Kidney tubule cell (primary cell): Measurements from ENCODE around the gene AHDC1.
"Not testable (repeated sequence)": the region's sequence is repeated elsewhere in the genome, so short reads cannot be mapped to it uniquely, and the experiment has no call there.

Experiments
- DNase-seq: peaks from one replicate; pipeline ENCODE4 v3.0.0-alpha.2; 2018; ENCODE audit warnings: low spot score

Gene AHDC1

DNA sequence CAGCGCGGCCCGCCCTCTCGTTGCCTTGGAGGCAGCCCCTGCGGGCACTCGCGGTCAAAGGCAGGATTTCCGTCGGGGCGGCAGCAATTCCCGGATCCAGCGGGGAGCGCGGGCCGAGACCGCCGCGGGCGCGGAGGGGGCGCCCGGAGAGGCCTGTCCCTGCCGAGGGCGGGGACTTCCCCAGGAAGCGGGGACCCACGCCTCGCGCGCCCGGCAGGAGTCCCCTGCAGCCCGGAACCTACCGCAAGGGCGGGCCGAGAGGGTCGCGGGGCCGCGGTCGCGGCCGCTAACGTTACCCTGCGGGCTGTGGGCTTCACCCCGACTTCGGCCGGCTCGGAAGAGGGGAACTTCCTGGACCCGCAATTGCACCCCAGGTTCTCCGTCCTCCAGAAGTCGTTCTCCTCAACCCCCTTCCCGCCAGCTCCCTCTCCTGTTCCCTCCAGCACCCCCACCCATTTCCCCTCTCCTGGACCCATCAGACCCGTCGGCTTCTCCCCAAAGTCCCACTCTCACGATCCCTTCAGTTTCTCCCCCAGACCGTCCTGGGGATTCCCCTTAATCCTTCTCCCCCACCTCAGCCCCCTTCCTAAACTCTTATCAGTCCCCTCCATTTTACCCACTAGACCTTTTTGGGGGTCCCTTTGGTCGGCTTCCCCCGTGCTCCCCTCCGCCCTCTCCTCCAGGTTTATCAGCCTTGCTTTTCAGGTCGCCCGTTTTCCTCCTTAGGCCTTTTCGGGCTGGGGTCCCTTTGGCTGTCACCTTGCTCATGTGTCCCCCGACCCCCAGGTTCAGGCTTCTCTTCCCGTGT, 30.4 kb upstream of the AHDC1 start:
- no peak for DNase-seq

DNA sequence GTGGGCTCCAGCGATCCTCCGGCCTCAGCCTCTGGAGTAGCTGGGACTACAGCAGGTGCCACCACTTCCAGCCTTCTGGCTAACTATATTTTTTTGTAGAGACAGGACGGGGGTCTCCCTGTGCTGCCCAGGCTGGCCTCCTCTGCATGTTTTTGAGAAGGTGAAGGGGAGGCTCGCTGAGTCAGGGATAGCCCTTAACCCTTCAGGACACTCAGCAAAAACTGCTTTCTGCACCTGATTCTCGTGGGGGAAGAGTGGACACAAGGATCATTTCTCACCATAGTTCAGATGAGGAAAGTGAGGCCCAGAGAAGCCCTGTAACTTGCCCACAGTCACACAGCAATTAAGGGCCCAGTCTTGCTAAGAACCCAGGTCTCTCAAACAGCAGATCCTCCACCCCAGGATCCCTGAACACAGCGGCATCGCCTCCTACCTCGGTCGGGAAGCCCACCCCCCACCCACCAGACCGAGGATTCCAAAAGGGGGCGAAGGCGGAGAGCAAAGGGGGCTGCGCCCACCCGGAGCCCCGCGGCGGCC, 29.8 kb upstream of the AHDC1 start:
- DNase-seq = no peak

DNA sequence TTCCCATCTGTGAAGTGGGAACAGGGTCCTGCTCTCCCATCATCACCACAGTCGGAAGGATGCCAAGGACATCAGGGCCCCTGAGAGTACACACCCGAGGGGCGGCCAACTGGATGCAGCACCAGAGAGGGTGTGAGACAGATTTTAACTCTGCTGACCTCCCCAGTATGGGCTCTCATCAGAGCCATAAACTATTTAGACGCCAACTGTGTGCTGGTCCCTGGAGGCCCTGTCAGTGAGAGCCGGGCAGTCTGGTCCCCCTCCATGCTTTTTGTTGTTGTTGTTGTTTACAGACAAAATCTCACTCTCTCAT, 29.3 kb upstream of the AHDC1 start:
- no peak for DNase-seq

DNA sequence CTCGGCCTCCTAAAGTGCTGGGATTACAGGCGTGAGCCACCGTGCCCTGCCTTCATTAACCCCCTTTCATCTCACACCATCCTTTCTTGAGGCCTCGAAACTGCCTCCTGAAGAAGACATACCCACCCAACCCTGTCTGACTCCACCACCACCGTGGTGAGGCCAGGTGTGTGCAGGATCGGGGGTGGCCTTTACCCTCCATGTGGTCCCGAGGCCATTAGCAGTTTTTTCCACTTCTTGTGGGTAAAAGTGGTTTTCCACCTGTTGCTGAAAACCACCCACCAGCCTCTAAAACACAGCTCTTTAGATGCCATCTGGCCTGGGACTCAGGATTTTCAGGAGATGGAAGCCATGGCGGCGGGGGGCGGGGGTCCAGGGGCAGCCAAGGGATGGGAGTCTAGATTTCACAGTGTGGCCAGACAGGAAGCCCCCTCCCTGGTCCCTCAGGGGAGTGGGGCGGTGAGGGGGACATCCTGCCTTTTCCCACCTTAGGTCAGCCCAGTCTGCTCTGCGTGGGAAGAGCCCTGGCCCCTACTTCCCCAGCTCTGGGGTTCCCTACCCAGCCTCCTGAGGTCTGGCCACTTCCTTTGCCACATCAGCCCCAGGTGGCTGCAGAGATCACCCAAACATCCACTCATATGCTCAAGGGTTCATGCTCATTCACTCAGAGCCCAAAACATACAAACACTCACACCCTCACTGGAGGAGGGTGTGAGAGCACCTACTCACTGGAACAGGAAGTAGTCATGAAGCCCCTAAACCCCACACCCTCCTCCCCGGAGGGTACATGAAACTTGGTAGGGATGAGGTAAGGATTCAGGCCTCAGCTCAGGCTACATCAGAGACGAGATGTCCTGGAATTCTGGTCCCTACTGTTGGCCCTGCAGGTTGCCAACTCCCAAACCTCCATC, 28.7 kb upstream of the AHDC1 start:
- no peak for DNase-seq

DNA sequence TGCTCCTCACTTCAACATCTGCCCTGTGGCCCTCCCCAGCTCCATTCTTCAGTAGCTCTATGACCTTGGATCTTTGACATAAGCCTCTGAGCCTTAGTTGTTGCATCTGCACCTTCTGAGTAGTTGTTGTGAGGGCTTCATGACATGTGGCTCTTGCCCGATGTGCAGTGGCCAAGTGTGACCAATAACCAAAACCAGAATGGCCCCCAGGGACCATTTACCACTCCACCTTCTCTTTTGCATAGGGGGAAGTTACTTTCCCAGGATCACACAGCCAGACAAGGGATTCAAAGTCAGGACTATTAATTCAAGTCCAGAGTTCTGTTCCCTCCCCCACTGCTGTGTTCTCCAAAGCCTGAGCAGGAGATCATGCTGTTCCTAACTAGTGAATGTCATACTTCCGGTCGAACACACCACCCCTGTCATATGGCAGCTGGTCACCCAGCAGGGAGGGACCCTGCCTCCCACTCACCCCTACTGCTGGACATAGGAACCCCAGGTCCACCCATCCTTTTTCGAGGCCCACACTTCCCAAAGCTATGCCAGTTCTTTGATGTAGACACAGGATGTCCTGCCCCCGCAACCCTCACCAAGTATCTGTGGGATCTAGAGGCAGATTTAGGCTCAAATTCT, 27.0 kb upstream of the AHDC1 start:
- no peak for DNase-seq

DNA sequence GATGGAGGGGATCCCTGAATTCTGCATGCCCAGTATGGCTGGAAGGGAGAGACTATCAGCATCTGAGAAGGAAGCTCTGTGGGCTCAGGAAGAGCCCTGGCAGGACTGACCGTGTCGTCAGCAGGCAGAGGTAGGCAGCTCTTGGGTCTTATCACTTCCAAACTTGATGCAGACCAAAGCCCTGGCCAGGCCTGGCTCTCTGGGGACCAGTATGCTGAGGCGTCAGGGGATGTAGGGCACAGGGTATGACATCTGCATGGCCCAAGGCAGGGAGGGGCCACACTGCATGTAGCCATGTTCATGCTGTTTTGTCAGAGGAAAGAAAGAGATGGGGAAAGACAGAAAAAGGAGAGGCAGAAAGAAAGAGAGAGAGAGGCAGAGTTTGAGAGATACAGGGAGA, 24.8 kb upstream of the AHDC1 start:
- DNase-seq = no peak

DNA sequence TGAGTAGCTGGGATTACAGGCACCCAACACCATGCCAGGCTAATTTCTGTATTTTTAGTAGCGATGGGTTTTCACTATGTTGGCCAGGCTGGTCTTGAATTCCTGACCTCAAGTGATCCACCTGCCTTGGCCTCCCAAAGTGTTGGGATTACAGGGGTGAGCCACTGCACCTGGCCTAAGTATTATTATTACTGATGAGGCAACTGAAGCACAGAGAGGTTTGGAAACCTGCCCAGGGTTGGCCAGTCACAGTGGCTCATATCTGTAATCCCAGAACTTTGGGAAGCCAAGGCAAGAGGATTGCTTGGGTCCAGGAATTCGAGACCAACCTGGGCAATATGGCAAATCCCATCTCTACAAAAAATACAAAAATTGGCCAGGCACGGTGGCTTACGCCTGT, 23.8 kb upstream of the AHDC1 start:
- not testable (repeated sequence) for DNase-seq

DNA sequence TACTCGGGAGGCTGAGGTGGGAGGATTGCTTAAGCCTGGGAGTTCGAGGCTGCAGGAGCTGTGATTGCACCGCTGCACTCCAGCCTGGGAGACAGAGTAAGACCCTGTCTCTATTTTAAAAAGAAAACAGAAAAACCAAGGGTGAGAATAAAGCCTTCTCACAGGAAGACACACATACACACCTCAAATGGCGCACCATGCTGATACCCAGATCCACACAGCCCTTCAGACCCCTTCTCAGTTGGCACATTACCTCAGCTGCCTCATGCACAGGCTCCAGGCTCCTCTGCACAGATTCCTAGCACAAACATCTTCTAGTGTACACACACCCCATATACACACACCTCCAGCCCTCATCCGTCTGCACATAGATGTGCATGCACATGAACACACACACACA, 23.1 kb upstream of the AHDC1 start:
- no peak for DNase-seq

DNA sequence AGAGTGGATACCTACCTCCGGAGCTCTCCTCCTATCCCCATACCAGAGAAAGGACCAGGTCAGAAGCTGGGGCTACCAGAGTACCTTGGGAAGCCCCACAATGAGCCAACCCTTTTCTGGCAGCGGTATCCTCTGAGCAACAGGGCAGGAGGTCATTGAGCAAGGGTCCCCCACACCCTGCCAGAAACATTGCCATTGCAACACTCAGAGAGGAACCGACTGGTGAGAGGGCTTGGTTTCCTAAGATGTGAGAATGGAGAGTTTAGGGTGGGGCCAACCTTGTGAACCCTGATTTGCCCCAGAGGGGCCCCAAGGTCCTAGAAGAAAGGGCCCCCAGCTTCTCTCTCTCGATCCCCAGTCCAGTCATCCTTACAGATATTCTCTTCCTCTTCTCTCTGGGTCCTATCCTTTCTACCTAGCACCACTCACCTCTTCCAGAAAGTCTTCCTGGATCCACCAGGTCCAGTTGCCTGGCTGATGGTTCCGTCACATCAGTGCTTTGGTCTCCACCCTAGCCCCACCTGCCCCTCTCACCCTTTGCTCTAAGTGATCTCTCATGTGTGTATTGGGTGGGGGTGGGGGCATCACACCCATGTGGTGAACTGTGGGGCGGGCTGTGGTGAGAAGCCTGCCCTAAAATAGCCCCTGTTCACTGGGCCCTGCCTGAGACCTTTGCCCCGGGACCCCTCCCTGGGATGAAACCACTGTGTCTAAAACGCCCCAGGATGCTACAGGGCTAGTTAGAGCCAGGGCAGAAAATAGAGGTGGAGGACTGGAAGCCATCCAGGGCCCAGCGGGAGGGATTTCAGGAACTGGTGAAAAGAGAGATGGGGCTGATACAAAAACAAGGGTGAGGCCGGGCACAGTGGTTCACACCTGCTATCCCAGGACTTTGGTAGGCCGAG, 22.3 kb upstream of the AHDC1 start:
- DNase-seq = no peak

DNA sequence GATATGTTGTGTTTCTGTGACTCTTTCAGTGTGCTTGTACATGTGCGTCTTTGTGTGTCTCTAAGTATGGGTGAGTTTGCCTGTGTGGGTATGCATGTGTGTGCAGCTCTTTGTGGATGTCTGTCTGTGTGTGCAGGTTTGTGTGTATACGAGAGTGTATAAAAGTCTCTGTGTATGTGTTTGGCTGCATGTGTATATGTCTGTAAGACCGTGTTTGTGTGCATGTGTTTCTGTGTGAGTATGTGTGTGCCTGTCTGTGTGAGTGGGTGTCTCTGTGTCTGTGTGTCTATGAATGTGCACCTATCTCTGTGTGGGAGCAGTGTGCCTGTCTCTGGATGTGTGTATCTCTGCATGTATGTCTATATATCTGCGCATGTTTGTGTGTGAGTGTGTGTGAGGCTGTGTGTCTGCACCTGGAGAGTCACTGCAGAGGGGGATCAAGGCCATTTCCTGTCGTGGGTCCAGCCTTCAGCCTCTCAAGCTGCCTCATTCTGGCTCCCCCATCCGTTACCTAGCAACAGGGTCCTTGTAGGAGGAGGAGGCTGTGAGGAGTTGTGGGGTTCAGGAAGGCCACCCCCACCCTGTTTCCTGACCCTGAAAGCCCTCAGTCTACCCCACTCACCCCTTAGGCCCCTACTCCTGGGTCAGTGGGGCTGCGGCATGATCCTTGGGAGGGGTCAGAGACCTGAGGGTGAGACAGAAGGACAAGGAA, 20.7 kb upstream of the AHDC1 start:
- DNase-seq = no peak

DNA sequence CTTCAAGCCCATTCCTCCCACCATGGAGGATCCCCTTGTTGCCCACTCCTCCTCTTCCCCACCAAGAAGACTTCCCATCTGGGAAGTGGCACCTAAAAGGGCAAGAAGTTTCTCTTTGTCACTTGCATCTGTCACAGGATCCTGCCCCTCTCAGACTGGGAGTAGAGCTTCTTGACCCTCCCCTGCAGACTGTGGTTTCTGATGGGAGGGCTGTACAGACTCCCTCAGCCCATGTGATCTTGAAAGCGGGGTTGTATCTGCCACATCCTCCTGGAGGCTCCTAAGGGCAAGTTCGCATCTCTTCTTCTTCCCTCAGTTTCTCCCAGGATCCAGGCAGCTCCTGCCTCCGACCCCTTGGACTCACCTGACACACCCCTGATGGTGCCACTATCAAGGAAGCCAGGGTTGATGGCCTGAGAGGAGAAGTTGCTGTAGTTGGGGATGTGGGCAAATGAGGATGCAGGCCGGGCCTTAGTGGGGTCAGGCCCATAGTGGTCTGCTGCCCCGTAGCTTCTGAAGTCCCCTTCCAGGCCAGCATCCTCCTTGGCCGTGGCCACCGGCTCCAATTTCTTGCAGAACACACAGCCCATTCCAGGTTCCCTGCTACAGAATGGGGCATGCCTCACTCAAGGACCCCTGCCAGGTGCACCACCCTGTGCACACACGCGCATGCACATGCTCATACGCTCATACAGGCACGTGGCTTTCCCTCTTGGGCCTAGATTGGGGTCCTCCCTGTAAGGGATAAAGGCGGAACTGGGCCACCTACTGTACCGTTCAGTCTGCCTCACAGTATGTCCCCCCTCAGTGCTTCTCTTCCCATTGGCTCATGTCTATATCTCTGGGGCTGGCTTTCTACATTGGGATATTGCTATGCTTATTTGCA, 19.6 kb upstream of the AHDC1 start:
- no peak for DNase-seq

DNA sequence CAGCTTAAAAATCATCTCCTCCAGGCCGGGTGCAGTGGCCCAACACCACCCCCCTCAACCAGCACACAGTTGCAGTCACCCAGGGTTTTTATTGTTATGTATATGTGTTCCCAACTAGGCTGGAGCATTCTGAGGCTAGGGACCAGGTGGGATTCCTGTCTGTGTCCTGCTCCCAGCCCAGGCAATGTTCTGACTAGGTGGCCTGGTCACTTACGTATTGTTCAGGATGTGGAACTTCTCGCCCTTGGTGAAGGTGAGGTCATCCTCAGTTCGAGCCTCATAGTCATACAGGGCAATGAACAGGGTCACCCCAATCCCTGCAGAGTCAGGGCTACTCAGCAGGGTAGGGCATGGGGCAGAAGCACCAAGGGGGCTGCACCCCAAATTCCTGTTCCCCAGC, 18.9 kb upstream of the AHDC1 start:
- DNase-seq = no peak

DNA sequence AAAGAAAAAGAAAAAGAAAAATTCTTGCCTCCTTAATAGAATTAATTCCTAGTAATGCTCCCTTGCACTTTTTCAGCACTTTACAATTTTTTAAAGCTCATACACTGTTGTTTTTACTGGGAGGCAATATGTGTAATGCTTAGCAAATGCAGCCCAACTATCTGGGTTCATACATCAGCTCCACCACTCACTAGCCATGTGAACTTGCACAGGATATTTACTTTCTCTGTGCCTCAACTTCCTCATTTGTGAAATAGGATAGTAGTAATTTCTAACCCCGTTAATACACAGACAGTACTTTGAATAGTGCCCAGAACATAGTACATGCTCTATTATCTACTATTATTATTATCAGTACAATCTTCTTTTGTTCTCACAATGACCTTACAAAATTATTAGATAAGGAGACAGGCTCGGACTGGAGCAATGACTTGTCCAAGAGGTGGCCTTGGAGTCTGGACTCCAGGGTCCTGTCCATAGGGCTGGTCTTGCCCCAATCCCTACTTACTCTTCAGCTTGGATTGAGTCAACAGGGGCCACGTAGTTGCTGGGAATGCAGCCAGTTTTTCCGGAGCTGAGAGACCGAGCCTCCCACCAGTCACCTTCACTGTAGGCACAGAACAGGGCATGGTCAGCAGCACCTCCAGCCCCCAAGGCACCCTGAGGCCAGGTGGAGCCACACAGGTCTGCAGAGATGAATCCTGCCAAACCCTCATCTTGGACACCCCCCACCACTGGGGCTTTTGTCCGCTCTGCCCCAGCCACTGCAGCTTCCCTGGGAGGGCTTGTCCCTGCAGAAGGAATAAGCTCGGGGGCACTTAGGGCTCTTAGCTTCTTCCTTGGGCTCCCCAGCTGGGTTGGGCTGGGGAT, 17.3 kb upstream of the AHDC1 start:
- DNase-seq = no peak

DNA sequence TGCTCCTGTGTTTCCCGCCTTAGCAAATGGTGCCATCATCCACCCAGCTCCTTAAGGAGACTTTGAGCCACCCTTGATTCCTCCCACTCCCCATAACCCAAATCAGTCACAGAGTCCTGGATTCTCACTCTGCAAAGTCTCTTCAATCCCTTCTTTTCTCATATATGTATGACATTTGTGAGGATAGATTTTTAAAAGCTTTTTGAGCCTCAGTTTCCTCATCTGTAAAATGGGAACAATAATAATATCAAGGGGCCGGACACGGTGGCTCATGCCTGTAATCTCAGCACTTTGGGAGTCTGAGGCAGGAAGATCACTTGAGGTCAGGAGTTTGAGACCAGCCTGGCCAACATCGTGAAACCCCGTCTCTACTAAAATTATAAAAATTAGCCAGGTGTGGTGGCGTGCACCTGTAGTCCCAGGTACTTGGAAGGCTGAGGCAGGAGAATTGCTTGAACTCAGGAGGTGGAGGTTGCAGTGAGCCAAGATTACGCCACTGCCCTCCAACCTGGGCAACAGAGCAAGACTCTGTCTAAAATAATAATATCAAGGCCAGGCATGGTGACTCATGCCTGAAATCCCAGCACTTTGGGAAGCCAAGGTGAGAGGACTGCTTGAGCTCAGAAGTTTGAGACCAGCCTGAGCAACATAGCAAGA, 16.0 kb upstream of the AHDC1 start:
- DNase-seq = not testable (repeated sequence)

DNA sequence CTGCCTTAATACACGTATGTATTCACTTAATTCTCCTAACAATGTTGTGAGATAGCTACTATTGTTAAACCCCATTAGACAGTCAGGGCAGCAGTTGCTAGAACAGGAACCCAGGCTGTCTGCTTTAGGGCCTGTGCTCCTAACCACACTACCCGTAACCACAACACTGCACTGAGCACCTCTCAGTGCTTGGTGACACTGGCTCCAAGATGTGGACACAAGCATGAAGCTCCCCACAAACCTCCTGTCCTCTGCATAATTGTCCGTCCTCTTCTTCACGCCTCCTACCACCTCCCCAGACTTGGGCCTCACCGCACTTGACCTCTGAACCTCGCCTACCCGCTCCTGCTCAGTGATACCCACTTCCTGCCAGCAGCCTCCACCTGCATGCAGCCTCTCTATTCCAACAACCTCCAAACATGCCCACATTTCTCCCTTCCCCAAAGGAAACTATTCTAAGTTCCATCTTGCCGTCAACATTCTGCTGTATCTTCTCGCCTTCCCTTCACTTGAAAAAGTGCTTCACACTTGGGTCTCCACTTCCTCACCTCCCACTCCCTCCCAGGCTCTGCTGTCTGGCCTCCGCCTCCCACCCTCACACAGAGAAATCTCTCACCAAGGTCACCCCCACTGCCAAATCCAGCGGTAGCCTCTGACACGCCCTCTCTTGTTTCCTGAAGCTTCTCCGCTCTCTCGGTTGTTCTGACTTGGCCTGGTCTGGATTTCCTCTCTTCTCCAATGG, 14.6 kb upstream of the AHDC1 start:
- no peak for DNase-seq

DNA sequence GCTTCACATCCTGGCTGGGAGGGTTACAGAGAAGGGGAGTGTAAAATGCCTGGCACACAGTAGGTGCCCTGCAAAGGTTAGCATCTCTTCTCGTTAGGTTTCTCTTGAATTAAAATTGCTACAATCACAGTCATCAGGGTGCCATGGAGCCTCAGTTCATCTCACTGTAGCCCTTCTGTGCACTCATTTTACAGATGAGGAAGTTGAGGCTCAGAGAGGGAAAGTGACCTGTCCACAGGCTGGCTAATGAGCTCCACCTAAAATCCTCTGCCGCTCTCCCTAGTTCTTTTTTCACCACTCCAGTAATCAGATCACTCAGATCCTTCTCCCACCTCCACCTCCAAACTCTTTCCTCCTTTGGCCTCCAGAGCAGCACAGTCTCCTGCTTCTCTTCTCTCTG, 13.5 kb upstream of the AHDC1 start:
- DNase-seq = no peak

DNA sequence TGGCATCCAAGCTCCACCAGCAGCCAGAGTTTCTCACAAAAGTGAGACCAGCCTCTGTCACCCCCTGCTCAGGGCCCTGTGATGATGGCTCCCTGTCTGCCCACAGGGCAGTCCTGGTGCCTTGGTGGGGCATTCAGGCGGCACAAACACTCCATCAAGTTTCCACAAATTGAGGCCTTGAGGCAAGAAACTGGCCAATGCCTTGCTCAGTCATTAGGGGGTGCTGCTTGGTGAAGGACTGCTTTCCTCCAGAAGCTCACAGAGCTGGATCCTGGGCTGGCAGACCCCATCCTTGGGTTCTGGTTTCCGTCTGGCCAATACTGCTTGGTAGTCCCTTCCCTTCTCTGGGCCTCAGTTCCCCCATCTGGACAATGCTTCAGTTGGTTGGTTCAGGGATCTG, 12.5 kb upstream of the AHDC1 start:
- no peak for DNase-seq
